Activated T-helper 1 cell treated with anti-CD3 and anti-CD28 coated beads, Interleukin-12 subunit alpha, Interleukin-12 subunit beta, Interleukin-2, Interleukin-4 antibody, amounts not matched to agents 30 ng/mL and 10 ng/mL and 1 ng/mL, durations not matched to agents 14 hours and 24 hours and 36 hours (primary cell): ENCODE measurements around the gene IQGAP1. TPM values are rescaled to one million over a fixed set of nuclear protein-coding genes. Genes with fewer than 3 reads are reported as not detected.
A peak's percentile ranks its signal among the peaks of the same experiment; 100 is the strongest.
"Not testable (repeated sequence)": the region's sequence is repeated elsewhere in the genome, so short reads cannot be mapped to it uniquely, and the experiment has no call there.

ENCODE experiments used
- DNase-seq: peaks from one replicate; pipeline ENCODE4 v3.0.0; 2021; ENCODE audit warnings: low spot score
- H3K27ac Mint-ChIP-seq: one replicate; pipeline ENCODE4 v1.8.0; 2021; ENCODE audit warnings: mild to moderate bottlenecking, mixed read lengths
- H3K27me3 Mint-ChIP-seq: one replicate; pipeline ENCODE4 v1.8.0; 2022; ENCODE audit warnings: mild to moderate bottlenecking, moderate library complexity, mixed read lengths; ENCODE audit not compliant: insufficient read depth
- H3K36me3 Mint-ChIP-seq: one replicate; pipeline ENCODE4 v1.8.0; 2021; ENCODE audit warnings: low read depth, mixed read lengths
- H3K4me1 Mint-ChIP-seq: one replicate; pipeline ENCODE4 v1.8.0; 2021; ENCODE audit warnings: low read depth, mixed read lengths
- H3K4me3 Mint-ChIP-seq: one replicate; pipeline ENCODE4 v1.8.0; 2021; ENCODE audit warnings: mild to moderate bottlenecking, moderate library complexity, mixed read lengths
- H3K9me3 Mint-ChIP-seq: one replicate; pipeline ENCODE4 v1.8.0; 2021; ENCODE audit warnings: mixed read lengths
- intact Hi-C: fragments of 100-400 bp; cut with micrococcal nuclease; formaldehyde crosslinking; loops from one replicate; pipeline ENCODE4 v1.15.1; 2024
- total RNA-seq: library from RNA; stranded (reverse); gene quantifications from 2 replicates; pipeline ENCODE4 v1.2.3, GENCODE V29; 2022

IQGAP1 gene
- total RNA-seq, 1 donor from 2014 or later, result 149 TPM

GRCh38 chr15:90407336-90407735 lies 19.3 kb downstream of the IQGAP1 start:
- Mint-ChIP-seq H3K27ac (peak overlapping the region; percentile 83), H3K36me3 (peaks cover 23% of the 10 kb centered on the region), H3K27me3 (no peaks in the 10 kb centered on the region), H3K9me3 (peaks cover 4% of the 10 kb centered on the region), H3K4me3 (no peak overlapping the region), H3K4me1 (peaks cover 73% of the 10 kb centered on the region)
- no peak for DNase-seq
- intact Hi-C loops, result loop anchor here (2.0 to 10.0 kb wide), 2 partner anchors 19 to 373 kb away; partner anchors contain the start of gene IQGAP1

GRCh38 chr15:90407871-90408317 lies 19.9 kb downstream of the IQGAP1 start:
- H3K4me1 Mint-ChIP-seq, result peaks cover 74% of the 10 kb centered on the region
- DNase-seq, result peak; percentile 37
- peaks cover 4% of the 10 kb centered on the region for H3K9me3 Mint-ChIP-seq
- intact Hi-C loops, result loop anchor here (1.0 to 10.0 kb wide), 5 partner anchors 8 to 373 kb away; partner anchors contain the start of gene IQGAP1
- peak overlapping the region; percentile 83 for H3K27ac Mint-ChIP-seq
- no peaks in the 10 kb centered on the region for H3K27me3 Mint-ChIP-seq
- peak overlapping the region; percentile 16 for H3K4me3 Mint-ChIP-seq
- peaks cover 20% of the 10 kb centered on the region for H3K36me3 Mint-ChIP-seq

GRCh38 chr15:90408657-90409056 lies 20.6 kb downstream of the IQGAP1 start:
- intact Hi-C loops, result loop anchor here (1.0 to 10.0 kb wide), 4 partner anchors 8 to 374 kb away; no protein-coding TSS in a partner anchor
- Mint-ChIP-seq H3K36me3 (peaks cover 20% of the 10 kb centered on the region), H3K27me3 (no peaks in the 10 kb centered on the region), H3K4me3 (no peak overlapping the region), H3K27ac (peak overlapping the region; percentile 83), H3K4me1 (peaks cover 82% of the 10 kb centered on the region), H3K9me3 (peaks cover 4% of the 10 kb centered on the region)
- no peak for DNase-seq

GRCh38 chr15:90409587-90409986 lies 21.5 kb downstream of the IQGAP1 start:
- DNase-seq, H3K9me3 Mint-ChIP-seq, H3K27me3 Mint-ChIP-seq, H3K4me3 Mint-ChIP-seq: not testable (repeated sequence)
- intact Hi-C loops, result loop anchor here (2.0 to 10.0 kb wide), 2 partner anchors 313 to 375 kb away; no protein-coding TSS in a partner anchor
- peak overlapping the region; percentile 65 for H3K27ac Mint-ChIP-seq
- H3K36me3 Mint-ChIP-seq, result peaks cover 23% of the 10 kb centered on the region
- peaks cover 84% of the 10 kb centered on the region for H3K4me1 Mint-ChIP-seq

GRCh38 chr15:90410316-90410715 lies 22.3 kb downstream of the IQGAP1 start:
- DNase-seq, H3K27ac Mint-ChIP-seq, H3K27me3 Mint-ChIP-seq, H3K9me3 Mint-ChIP-seq, H3K4me3 Mint-ChIP-seq: not testable (repeated sequence)
- Mint-ChIP-seq H3K36me3 (peaks cover 24% of the 10 kb centered on the region), H3K4me1 (peaks cover 84% of the 10 kb centered on the region)
- intact Hi-C loops, result loop anchor here (5.0 kb wide), 1 partner anchor 277 kb away; no protein-coding TSS in a partner anchor

GRCh38 chr15:90411176-90411575 lies 23.1 kb downstream of the IQGAP1 start:
- Mint-ChIP-seq H3K27me3 (no peaks in the 10 kb centered on the region), H3K36me3 (peaks cover 28% of the 10 kb centered on the region), H3K4me1 (peaks cover 84% of the 10 kb centered on the region), H3K4me3 (no peak overlapping the region), H3K9me3 (peaks cover 4% of the 10 kb centered on the region), H3K27ac (peak overlapping the region; percentile 20)
- DNase-seq, result no peak
- intact Hi-C loops, result loop anchor here (5.0 kb wide), 1 partner anchor 276 kb away; no protein-coding TSS in a partner anchor

GRCh38 chr15:90412356-90413194 lies 24.5 kb downstream of the IQGAP1 start:
- peaks cover 79% of the 10 kb centered on the region for H3K4me1 Mint-ChIP-seq
- no peaks in the 10 kb centered on the region for H3K27me3 Mint-ChIP-seq
- peak overlapping the region; percentile 74 for H3K27ac Mint-ChIP-seq
- H3K9me3 Mint-ChIP-seq, result peaks cover 6% of the 10 kb centered on the region
- intact Hi-C loops, result loop anchor here (5.0 kb wide), 1 partner anchor 275 kb away; no protein-coding TSS in a partner anchor
- H3K36me3 Mint-ChIP-seq, result peaks cover 34% of the 10 kb centered on the region
- H3K4me3 Mint-ChIP-seq, result peak overlapping the region; percentile 13
- DNase-seq, result no peak

- Mint-ChIP-seq H3K36me3 (peaks cover 35% of the 10 kb centered on the region), H3K4me3 (peak overlapping the region; percentile 49), H3K9me3 (peaks cover 10% of the 10 kb centered on the region), H3K27me3 (no peaks in the 10 kb centered on the region), H3K27ac (peak overlapping the region; percentile 74), H3K4me1 (peaks cover 81% of the 10 kb centered on the region)
- DNase-seq, result no peak
- intact Hi-C loops, result loop anchor here (5.0 kb wide), 1 partner anchor 274 kb away; no protein-coding TSS in a partner anchor
Measured at GRCh38 chr15:90413411-90414379, 25.7 kb downstream of the IQGAP1 start.

- Mint-ChIP-seq H3K27ac (peak overlapping the region; percentile 92), H3K4me1 (peaks cover 83% of the 10 kb centered on the region), H3K36me3 (peaks cover 32% of the 10 kb centered on the region), H3K4me3 (peak overlapping the region; percentile 58), H3K27me3 (no peaks in the 10 kb centered on the region), H3K9me3 (peaks cover 10% of the 10 kb centered on the region)
- DNase-seq, result no peak
- intact Hi-C loops, result loop anchor here (5.0 kb wide), 3 partner anchors 158 to 423 kb away; no protein-coding TSS in a partner anchor
Measured at GRCh38 chr15:90414408-90415028, 26.5 kb downstream of the IQGAP1 start.

GRCh38 chr15:90416052-90416451 lies 28.0 kb downstream of the IQGAP1 start:
- intact Hi-C loops, result loop anchor here (5.0 kb wide), 2 partner anchors 156 to 421 kb away; no protein-coding TSS in a partner anchor
- not testable (repeated sequence) for H3K27me3 Mint-ChIP-seq, H3K27ac Mint-ChIP-seq, H3K4me3 Mint-ChIP-seq, H3K9me3 Mint-ChIP-seq, DNase-seq
- peaks cover 25% of the 10 kb centered on the region for H3K36me3 Mint-ChIP-seq
- peaks cover 87% of the 10 kb centered on the region for H3K4me1 Mint-ChIP-seq

- intact Hi-C loops, result loop anchor here (1.0 to 5.0 kb wide), 10 partner anchors 10 to 419 kb away; partner anchors contain the start of genes IQGAP1 and ZNF774
- Mint-ChIP-seq H3K9me3 (peaks cover 7% of the 10 kb centered on the region), H3K4me1 (peaks cover 74% of the 10 kb centered on the region), H3K36me3 (peaks cover 22% of the 10 kb centered on the region), H3K27ac (peak overlapping the region; percentile 96), H3K27me3 (no peaks in the 10 kb centered on the region), H3K4me3 (peak overlapping the region; percentile 34)
- DNase-seq, result no peak
Measured at GRCh38 chr15:90418627-90419026, 30.6 kb downstream of the IQGAP1 start.
